Osteocyte (in vitro differentiated cells): ENCODE results near the gene GATA3. TPM values are rescaled to one million over a fixed set of nuclear protein-coding genes. Genes with fewer than 3 reads are reported as not detected.

Experiments used
- DNase-seq: peaks from one replicate; pipeline ENCODE4 v3.0.0; 2021; ENCODE audit warnings: mixed read lengths; ENCODE audit not compliant: unreplicated experiment; ENCODE audit errors: extremely low spot score
- H3K27ac Mint-ChIP-seq: one replicate; pipeline ENCODE4 v1.8.0; 2021; ENCODE audit warnings: mild to moderate bottlenecking, mixed read lengths; ENCODE audit not compliant: unreplicated experiment
- H3K27me3 Mint-ChIP-seq: one replicate; pipeline ENCODE4 v1.8.0; 2021; ENCODE audit warnings: mixed read lengths; ENCODE audit not compliant: unreplicated experiment
- H3K36me3 Mint-ChIP-seq: one replicate; pipeline ENCODE4 v1.8.0; 2021; ENCODE audit warnings: mixed read lengths; ENCODE audit not compliant: unreplicated experiment
- H3K4me1 Mint-ChIP-seq: one replicate; pipeline ENCODE4 v1.8.0; 2021; ENCODE audit warnings: mixed read lengths; ENCODE audit not compliant: unreplicated experiment
- H3K4me3 Mint-ChIP-seq: one replicate; pipeline ENCODE4 v1.8.0; 2021; ENCODE audit warnings: mild to moderate bottlenecking, moderate library complexity, mixed read lengths; ENCODE audit not compliant: unreplicated experiment
- H3K9me3 Mint-ChIP-seq: one replicate; pipeline ENCODE4 v1.8.0; 2021; ENCODE audit warnings: mixed read lengths; ENCODE audit not compliant: unreplicated experiment
- total RNA-seq: library from RNA; stranded (reverse); gene quantifications from 2 replicates; pipeline ENCODE4 v1.2.1, GENCODE V29; 2021
- TF ChIP-seq, protein P1 (sequence below): fragments of 200-600 bp; sonication (generic); IDR thresholded peaks from 2 replicates; pipeline ENCODE4 v1.5.0; 2021; ENCODE audit warnings: antibody characterized with exemption, mild to moderate bottlenecking, moderate library complexity

Gene GATA3
- total RNA-seq, 1 donor from 2014 or later: not detected

DNA sequence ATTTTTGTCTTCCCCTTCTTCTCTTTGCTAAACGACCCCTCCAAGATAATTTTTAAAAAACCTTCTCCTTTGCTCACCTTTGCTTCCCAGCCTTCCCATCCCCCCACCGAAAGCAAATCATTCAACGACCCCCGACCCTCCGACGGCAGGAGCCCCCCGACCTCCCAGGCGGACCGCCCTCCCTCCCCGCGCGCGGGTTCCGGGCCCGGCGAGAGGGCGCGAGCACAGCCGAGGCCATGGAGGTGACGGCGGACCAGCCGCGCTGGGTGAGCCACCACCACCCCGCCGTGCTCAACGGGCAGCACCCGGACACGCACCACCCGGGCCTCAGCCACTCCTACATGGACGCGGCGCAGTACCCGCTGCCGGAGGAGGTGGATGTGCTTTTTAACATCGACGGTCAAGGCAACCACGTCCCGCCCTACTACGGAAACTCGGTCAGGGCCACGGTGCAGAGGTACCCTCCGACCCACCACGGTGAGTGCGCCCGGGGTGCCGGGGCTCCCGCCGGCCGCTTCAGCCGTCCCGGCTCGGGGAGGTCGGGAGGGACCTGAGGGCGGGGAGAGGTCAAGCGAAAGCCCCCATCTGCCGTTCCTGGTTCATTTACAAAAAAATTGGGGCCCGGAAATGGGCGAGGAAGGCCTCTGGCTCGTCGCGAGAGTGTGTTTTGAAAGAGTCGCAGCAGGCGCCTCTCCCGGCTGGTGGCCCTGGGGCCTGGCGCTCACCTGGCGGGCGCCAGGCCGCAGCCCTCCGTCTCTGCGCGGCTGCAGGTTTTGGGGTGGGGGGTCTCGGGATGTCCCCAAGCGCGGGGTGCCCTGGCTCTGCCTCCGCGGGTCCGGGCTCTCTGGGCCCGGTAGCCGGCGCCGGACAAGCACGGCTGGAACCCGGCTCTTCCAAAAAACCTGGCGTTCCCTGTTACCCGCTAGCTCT lies 1.2 kb downstream of the GATA3 start:
- H3K27me3 Mint-ChIP-seq: peaks cover 74% of the 10 kb centered on the region
- no peaks in the 10 kb centered on the region for H3K9me3 Mint-ChIP-seq
- H3K4me3 Mint-ChIP-seq: no peak overlapping the region
- no peak overlapping the region for H3K27ac Mint-ChIP-seq
- peaks cover 30% of the 10 kb centered on the region for H3K4me1 Mint-ChIP-seq
- TF ChIP-seq, protein P1, sequence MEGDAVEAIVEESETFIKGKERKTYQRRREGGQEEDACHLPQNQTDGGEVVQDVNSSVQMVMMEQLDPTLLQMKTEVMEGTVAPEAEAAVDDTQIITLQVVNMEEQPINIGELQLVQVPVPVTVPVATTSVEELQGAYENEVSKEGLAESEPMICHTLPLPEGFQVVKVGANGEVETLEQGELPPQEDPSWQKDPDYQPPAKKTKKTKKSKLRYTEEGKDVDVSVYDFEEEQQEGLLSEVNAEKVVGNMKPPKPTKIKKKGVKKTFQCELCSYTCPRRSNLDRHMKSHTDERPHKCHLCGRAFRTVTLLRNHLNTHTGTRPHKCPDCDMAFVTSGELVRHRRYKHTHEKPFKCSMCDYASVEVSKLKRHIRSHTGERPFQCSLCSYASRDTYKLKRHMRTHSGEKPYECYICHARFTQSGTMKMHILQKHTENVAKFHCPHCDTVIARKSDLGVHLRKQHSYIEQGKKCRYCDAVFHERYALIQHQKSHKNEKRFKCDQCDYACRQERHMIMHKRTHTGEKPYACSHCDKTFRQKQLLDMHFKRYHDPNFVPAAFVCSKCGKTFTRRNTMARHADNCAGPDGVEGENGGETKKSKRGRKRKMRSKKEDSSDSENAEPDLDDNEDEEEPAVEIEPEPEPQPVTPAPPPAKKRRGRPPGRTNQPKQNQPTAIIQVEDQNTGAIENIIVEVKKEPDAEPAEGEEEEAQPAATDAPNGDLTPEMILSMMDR: no peak
- no peak for DNase-seq
- H3K36me3 Mint-ChIP-seq: no peaks in the 10 kb centered on the region

DNA sequence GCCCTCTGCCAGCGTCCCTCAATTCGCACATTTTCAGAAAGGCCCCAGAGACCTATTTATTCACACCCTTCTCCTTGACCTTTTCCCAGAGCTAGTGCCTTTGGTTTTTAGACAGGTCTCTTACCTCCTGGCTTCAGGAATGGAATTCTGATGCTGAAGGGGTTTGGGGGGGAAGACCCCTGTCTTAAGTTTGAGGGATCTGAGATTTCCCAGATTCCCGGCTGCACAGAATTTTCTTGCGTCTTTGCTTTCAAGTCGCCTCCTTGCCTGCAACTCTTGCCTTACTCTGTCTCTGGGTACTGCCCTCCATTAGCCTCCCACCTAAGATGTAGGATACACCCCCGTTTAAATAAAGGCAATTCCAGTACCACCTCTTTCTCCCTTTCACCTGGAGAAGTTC lies 1.9 kb downstream of the GATA3 start:
- H3K4me1 Mint-ChIP-seq: peaks cover 30% of the 10 kb centered on the region
- H3K27ac Mint-ChIP-seq: no peak overlapping the region
- H3K4me3 Mint-ChIP-seq: peak overlapping the region; percentile 29
- peaks cover 80% of the 10 kb centered on the region for H3K27me3 Mint-ChIP-seq
- no peaks in the 10 kb centered on the region for H3K9me3 Mint-ChIP-seq
- TF ChIP-seq, protein P1: no peak
- no peaks in the 10 kb centered on the region for H3K36me3 Mint-ChIP-seq
- DNase-seq: no peak

DNA sequence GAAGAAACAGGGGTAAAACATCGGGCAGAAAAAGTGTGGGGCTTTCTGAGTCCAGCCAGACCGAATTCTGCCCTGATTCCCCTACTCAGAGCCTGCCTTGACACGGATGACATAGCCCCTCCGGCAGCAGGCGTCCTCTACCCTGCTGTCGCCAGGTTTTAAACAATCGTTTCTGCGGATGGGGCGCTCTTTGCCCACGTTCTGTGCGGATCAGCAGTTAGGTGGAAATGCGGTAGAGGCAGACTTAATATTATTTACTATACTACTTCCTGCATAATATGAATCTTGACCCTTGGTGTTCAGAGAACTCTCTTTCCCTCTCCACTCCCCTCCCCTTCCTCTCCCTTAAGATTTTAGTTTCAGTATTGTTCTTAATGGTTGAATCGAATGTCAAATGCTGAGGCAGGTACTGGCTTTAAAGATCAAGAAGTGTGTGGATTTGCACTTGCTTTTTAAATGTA lies 2.4 kb downstream of the GATA3 start:
- Mint-ChIP-seq H3K9me3 (no peaks in the 10 kb centered on the region), H3K27ac (no peak overlapping the region), H3K36me3 (no peaks in the 10 kb centered on the region), H3K4me1 (peaks cover 29% of the 10 kb centered on the region), H3K27me3 (peaks cover 81% of the 10 kb centered on the region), H3K4me3 (no peak overlapping the region)
- no peak for DNase-seq
- TF ChIP-seq, protein P1: no peak

DNA sequence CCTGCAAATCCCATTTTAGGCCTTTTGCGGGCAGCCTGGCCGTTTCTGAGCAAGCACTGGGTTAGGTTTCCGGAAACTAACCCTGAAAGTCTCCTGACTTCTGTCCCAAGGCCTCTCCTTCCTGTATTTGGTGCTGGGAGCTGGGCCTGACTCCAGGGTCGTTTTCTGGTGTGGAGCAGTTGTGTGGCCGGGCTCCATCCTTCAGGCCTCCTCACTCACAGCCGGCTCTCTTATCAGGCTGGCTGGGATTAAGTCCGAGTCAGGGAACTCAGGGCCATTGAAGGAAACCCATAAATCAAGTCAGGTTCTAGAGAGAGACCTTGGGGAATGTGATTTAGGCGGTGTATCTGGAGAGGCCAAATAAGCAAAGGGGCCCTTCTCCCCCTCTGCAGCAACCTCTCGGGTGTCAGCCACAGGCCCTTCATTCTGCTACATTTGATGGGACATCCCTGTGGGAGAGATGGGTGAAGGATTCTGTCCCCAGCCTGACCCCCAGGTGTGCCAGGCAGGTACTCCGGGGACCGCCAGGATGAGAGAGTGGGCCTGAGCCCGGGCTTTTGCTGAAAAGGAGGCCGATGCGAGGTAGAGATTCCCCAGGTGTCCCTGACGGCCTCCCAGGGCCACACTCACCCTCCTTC lies 3.3 kb downstream of the GATA3 start:
- H3K9me3 Mint-ChIP-seq: no peaks in the 10 kb centered on the region
- no peaks in the 10 kb centered on the region for H3K36me3 Mint-ChIP-seq
- TF ChIP-seq, protein P1: no peak
- no peak for DNase-seq
- peaks cover 81% of the 10 kb centered on the region for H3K27me3 Mint-ChIP-seq
- H3K27ac Mint-ChIP-seq: no peak overlapping the region
- no peak overlapping the region for H3K4me3 Mint-ChIP-seq
- peaks cover 21% of the 10 kb centered on the region for H3K4me1 Mint-ChIP-seq
